Activated gamma-delta T cell treated with anti-CD3 and anti-CD28 coated beads, Interleukin-2, amount 50 U/mL, for 16 hours (primary cell): ENCODE data around the gene AMPH.

Source experiments
- DNase-seq: peaks from one replicate; pipeline ENCODE4 v3.0.0-alpha.2; 2020; ENCODE audit warnings: low read depth

Gene AMPH

DNA sequence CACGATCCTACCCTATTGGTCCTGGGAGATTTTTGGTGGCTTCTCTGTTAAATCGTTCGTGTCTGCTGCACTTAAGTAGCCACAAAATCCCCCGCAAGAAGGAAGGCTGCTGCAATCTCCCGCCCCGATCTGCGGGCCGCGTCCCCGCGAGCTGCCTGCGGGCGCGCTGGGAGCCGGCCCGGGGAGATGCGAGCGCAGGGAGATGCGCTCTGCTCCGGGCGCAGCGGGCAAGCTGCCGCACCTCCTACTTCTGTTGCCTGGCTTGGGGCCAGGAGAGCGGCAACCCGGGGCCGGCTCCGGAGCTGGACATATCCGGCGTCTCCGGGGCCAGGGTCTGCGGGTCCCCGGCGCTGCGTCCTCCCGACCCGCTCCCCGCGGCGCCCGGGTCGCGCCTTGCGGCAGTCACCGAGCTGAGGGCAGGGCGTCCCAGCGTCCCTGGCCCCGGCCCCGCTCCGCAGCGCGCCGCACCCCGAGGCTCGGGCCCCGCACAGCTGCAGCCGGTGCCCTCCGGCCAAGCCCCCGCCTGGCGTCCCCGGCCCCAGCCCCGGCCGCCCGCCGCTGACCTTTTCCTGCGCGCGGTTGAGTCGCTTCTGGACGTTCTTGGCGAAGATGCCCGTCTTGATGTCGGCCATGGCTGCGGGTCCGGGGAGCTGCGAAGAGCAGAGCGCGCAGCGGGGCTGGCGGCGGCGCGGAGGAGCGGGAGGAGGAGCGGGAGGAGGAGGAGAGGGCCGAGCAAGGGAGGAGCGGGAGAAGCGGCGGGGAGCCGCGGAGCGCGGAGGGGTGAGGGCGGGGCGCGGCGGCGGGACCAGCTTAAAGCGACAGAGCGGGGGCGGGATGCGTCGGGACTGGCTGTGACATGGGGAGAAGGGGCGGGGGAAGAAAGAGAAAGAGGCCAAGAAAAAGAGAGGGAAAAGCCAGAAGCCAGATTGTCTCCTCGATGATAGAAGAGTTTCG, at the start of gene AMPH:
AMPH (minus strand) TSS at position 654 of the 954 bp plus-strand sequence; CDS start at position 632, 22 bp downstream.
- DNase-seq, result no peak

DNA sequence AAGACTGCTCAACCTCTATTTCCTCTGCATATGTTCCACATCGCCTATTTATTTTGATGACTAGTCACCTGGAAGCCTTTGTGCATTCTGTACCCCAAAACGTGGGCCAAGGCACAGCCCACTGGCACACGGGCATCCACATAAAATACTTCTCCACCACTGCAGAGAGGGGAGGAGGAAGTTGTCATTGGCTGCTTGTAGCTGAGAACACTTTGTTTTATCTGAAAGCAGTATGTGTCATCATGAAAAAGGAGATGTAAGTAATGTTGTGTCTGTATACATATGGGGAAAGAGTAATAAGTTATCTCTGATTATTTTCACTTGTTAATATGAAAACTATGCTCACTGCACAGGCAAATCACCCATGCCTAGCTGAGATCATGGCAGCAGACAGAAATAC, 48.2 kb upstream of the AMPH start:
- DNase-seq, result no peak

GRCh38 chr7:38678698-38679054, 47.5 kb upstream of the AMPH start:
- no peak for DNase-seq

DNA sequence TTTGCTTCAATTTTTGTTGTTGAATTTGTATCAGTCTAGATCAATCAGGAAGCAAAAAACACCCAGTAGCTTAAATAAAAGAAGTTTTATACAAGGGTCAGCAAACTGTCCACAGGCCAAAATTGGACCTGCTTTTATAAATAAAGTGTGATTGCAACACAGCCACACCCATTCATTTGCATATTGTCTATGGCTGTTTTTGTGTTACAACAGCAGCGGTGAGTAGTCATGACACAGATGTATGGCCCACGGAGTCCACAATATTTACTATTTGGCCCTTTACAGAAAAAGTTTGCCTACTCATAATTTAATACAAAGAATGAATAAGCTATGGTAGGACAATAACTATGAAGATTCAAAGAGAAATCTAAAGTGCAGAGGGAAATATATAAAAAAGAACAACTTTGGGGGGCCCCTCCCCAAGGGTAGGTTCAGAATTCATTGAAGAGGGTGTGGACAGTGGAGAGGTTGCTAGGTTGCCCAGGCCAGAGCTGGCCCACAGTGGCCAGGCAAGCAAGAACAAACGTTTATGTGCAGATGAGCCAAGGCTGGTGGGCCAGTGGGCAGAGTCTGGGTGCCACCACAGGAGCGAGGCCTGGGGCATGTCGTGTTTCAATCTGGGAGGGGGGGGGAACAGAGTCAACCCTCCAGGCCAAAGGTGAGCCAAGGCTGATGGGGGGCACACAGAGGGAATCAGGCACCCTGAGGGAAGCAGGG, 47.0 kb upstream of the AMPH start:
- no peak for DNase-seq

DNA sequence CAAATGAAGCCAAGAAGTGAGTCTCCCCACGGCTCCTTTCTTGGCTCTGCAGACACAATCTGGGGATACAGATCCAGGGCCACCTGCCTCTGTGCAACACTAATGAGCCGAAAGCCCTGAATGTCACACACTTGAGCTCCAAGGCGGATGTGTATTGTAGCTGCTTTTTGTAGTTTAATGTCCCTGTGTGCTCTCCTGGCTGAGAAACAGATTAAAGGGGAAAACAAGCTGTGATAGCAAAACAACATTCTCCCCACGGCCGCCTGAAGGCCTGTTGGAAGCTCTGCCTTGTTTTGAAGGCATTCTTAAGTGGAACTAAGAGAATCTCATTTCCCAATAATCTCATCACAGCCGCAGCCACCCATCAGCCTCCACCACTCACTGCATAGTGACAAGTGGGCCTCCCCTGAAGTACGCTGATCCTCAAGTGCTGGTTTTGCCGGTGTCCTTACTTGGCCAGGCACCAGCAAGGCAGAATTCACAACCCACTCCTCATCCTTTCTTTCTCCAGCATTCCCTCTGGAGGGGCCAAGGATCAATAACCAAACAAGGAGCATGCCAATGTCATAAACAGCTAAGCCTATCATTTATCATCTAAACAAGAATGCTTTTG, 44.4 kb upstream of the AMPH start:
- no peak for DNase-seq

DNA sequence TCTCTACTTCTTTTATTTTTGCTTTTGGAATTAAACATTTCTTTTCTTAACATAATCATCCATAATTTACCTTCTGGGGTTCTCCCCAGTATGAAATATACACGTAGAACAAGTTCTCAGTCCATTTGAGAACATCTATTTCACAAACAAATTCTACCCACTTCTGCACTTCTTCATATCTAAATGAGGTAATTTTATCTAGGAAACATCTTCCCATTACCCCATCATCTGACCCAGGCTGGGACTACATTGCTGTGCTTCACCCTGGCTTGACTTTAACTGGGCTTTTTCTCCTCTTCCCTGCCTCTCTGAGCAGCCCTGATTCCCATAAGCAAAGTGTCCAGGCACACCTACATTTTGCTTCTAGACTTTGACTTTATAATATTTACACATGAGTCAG, 43.3 kb upstream of the AMPH start:
- no peak for DNase-seq

GRCh38 chr7:38673795-38674194, 42.6 kb upstream of the AMPH start:
- DNase-seq, result no peak

- no peak for DNase-seq
Observed at GRCh38 chr7:38671911-38672905, 41.0 kb upstream of the AMPH start.

DNA sequence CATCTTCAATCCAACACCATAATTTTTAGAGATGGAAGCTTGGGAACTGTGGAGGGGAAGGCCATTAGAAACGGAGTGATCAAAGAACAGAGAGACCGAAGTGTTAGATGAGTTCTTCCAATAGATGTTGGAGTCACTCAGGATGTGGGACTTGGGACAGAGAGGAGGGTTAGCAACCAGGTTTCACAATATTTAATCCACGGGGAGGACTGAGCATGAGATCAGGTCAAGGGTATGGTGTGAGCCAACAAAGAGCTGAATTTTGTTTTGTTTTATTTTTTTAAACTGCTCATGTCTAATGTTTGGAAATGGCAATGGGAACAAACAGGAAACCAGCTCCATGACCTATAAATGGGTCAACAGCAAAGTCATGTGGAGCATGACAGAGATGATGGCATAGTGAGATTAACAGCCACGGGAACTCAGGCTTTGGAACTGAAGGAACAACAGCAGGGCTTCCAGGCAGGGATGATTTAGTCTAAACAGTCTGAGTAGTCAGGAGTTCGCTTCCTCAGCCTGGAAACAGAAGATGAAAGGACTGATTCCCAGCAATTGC, 38.9 kb upstream of the AMPH start:
- no peak for DNase-seq

- DNase-seq, result no peak
Observed at GRCh38 chr7:38664972-38665371, 33.8 kb upstream of the AMPH start.

- no peak for DNase-seq
Observed at GRCh38 chr7:38660427-38661099, 29.4 kb upstream of the AMPH start.

- DNase-seq, result no peak
Observed at GRCh38 chr7:38659931-38660330, 28.8 kb upstream of the AMPH start.

DNA sequence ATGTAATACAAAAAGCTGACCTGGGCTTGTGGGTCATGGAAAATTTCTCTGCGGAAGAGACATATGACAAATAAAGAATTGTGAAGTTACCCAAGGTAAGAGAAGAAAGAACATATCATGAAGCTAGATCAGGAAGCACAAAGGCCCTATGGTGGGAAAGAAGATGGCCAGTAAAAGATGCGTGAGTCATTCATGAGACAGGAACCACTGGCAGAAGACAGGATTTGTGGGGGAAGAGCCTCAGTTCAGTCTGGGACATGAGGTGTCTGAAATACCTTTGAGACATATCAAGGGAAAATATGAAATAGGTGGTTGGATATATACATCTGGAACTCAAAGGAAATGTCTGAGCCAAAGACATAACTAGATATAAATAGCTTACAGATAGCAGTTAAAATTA, 27.7 kb upstream of the AMPH start:
- DNase-seq, result no peak

GRCh38 chr7:38656968-38657367, 25.8 kb upstream of the AMPH start:
- DNase-seq, result no peak

DNA sequence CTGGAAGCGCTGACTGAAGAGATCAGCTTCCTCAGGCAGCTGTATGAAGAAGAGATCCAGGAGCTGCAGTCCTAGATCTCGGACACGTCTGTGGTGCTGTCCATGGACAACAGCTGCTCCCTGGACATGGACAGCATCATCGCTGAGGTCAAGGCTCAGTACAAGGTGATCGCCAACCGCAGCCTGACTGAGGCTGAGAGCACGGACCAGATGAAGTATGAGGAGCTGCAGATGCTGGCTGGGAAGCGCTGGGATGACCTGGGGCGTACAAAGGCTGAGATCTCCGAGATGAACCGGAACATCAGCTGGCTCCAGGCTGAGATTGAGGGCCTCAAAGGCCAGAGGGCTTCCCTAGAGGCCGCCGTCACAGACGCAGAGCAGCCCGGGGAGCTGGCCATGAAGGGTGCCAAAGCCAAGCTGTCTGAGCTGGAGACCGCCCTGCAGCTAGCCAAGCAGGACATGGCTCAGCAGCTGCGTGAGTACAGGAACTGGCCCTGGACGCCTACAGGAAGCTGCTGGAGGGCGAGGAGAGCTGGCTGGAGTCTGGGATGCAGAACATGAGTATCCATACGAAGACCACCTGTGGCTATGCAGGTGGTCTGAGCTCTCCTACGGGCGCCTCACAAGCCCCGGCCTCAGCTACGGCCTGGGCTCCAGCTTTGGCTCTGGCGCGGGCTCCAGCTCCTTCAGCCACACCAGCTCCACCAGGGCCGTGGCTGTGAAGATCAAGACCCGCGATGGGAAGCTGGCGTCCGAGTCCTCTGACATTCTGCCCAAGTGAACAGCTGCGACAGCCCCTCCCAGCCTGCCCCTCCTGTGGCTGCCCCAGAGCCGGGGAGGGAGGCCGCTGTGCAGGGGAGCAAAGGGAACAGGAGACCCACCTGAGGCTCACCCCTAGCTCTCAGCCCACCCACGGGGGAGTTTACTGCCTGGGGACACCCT, 24.9 kb upstream of the AMPH start:
- DNase-seq, result no peak

DNA sequence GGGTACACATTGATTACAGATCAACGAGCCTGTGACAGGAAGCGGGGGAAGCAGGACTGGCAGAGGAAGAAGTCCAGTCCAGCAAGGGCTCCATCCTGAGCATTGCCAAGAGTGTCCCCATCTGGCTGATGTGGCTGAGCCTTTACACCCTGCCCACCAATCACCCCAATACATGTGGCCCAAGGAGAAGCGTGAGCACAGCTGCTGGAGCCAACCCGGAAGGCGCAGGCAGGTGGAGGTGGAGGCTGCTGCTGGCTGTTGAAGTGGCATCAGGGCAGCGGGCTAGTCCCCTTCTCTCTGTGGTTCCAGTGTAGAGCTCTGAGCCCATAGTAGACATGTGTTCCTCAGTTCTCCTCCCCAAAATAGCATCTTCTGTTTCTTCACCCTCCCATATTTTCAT, 6.8 kb upstream of the AMPH start:
- no peak for DNase-seq

GRCh38 chr7:38632411-38632810, 1.2 kb upstream of the AMPH start:
- no peak for DNase-seq

DNA sequence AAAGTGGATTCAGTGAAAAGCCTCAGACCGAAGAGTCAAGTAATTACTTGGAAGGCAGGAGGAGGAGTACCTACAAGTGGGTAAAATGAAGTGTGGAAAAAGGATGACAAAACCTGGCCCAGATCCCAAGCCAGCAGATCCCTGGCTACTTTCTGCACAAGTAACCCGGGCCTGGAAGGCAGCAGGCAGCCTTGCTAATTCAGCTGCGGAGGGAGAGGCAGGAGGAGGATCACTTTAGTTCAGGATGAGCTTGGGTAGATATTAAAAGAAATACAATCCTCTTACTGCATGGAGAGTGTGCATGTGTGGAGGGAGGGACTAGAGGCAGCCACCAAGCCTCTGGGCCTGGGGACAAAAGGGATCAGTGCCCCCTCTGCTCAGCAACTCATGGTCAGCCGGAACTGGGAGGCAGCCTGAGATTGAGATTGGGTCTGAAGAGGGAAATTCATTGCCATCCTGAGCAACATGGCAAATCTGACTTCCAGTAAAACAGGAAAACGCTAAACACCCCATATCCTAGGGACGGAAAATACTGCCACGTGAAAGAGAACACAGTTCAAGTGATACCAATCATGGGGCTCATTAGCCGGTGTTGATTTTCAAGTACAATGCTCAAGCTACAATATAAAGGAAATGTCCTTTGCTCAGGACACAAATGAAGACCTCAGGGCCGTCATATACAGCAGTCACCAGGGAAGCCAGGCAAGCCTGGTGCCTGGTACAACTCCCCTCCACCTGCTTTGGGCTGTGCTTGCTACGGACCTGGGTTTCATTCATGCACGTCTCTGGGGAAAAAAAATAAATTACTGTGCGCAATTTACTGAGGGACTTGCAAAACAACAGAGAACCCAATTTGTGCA, 1.3 kb downstream of the AMPH start:
- DNase-seq, result no peak
